Colon (tissue), 2 donors: ENCODE data around the gene HSDL1.

Source experiments
- FAIRE-seq: peaks from 2 replicates; lab custom pipeline; 2012; peaks lifted over from hg19 to GRCh38; lab: Jason Lieb, UNC
- donor health status: control.
- donor health status: control.

Gene HSDL1

GRCh38 chr16:84176192-84177053, 31.4 kb upstream of the HSDL1 start:
- FAIRE-seq, result no peak

GRCh38 chr16:84175350-84176081, 30.5 kb upstream of the HSDL1 start:
- no peak for FAIRE-seq

GRCh38 chr16:84174396-84174795, 29.4 kb upstream of the HSDL1 start:
- no peak for FAIRE-seq

GRCh38 chr16:84169765-84170310, 24.9 kb upstream of the HSDL1 start:
- no peak for FAIRE-seq

- no peak for FAIRE-seq
These were observed 22.1 kb upstream of the HSDL1 start for GRCh38 chr16:84166796-84167695.

- FAIRE-seq, result no peak
These were observed 20.8 kb upstream of the HSDL1 start for GRCh38 chr16:84165746-84166145.

GRCh38 chr16:84161801-84162200, 16.8 kb upstream of the HSDL1 start:
- no peak for FAIRE-seq

- no peak for FAIRE-seq
These were observed 16.1 kb upstream of the HSDL1 start for GRCh38 chr16:84161037-84161436.

- no peak for FAIRE-seq
These were observed 14.8 kb upstream of the HSDL1 start for GRCh38 chr16:84159800-84160199.

- no peak for FAIRE-seq
These were observed 14.0 kb upstream of the HSDL1 start for GRCh38 chr16:84159007-84159406.

- no peak for FAIRE-seq
These were observed 11.4 kb upstream of the HSDL1 start for GRCh38 chr16:84156342-84156784.

GRCh38 chr16:84155771-84156170, 10.8 kb upstream of the HSDL1 start:
- FAIRE-seq, result no peak

GRCh38 chr16:84155226-84155625, 10.2 kb upstream of the HSDL1 start:
- no peak for FAIRE-seq

- no peak for FAIRE-seq
These were observed 8.8 kb upstream of the HSDL1 start for GRCh38 chr16:84153660-84154214.

- no peak for FAIRE-seq
These were observed 5.9 kb upstream of the HSDL1 start for GRCh38 chr16:84150926-84151325.

GRCh38 chr16:84144209-84144858, 643 bp downstream of the HSDL1 start:
- no peak for FAIRE-seq

- FAIRE-seq, result no peak
These were observed 1.2 kb downstream of the HSDL1 start for GRCh38 chr16:84143784-84144199.

GRCh38 chr16:84143081-84143480, 1.9 kb downstream of the HSDL1 start:
- no peak for FAIRE-seq

GRCh38 chr16:84141143-84141670, 3.8 kb downstream of the HSDL1 start:
- FAIRE-seq, result no peak

GRCh38 chr16:84139628-84140258, 5.2 kb downstream of the HSDL1 start:
- FAIRE-seq, result no peak
